GM19035 (cell line): ENCODE results near the gene CIAO2B.
"Not testable (repeated sequence)": the region's sequence is repeated elsewhere in the genome, so short reads cannot be mapped to it uniquely, and the experiment has no call there.

ENCODE experiments used
- ATAC-seq: cut with Tn5 transposase; IDR thresholded peaks from one replicate; pipeline ENCODE4 v1.9.1; 2021; ENCODE audit not compliant: unreplicated experiment

Gene CIAO2B

DNA sequence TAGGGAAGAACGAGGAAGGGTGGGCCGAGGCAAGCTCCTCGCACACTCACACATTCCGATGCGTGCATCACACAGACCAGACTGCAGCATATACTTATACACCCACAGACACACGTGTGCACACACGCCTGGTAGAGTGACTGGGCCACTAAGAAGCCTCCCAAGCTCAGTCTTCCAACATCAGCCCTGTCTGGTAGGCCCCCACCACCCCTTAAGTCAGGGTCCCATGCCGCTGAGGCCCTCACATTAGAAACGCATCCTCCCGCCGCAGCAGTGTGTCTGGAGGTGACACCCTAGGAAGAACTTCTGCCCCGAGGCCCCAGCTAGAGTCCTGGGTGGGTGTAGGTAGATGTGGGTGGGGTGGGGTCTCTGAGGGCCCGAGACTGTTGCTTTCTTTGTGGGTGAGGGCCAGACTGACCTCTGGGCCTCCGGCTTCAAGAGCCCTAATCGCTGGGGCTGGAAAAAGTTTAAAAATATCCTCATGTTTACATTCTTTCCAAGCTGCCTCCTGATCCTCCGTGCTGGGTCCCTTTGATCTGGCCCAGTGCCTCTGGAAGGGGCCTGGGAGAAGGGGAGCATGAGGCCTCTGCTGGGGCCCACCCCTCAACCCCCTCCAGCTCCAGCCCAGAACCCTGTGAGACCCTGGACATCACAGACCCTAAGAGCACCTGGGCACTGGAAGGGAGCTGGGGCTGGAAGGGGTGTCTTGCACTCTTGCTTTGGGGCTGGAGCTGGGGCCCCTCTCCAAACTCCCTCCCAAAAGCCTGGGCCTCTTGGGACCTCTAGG lies 29.2 kb downstream of the CIAO2B start:
- no peak for ATAC-seq

DNA sequence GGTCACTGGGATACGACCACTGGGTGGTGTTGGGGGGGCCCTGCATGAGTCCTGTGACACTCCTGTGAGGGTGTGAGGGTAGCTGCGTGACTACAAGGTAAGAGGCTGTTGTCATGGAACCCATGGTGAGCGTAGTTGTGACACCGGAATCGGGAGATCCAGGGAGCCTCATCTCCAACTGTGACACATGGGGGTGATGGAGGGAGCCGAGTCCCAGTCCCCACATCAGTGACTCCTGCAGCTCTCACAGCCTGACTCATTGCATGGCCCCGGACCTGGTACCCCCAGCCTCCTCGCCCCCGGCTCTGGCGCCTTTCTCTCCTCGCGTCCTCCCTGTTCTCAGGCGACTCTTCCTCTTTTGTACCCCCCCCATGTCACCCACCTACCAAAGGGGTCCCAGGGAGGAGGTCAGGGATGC lies 29.8 kb downstream of the CIAO2B start:
- ATAC-seq = no peak

DNA sequence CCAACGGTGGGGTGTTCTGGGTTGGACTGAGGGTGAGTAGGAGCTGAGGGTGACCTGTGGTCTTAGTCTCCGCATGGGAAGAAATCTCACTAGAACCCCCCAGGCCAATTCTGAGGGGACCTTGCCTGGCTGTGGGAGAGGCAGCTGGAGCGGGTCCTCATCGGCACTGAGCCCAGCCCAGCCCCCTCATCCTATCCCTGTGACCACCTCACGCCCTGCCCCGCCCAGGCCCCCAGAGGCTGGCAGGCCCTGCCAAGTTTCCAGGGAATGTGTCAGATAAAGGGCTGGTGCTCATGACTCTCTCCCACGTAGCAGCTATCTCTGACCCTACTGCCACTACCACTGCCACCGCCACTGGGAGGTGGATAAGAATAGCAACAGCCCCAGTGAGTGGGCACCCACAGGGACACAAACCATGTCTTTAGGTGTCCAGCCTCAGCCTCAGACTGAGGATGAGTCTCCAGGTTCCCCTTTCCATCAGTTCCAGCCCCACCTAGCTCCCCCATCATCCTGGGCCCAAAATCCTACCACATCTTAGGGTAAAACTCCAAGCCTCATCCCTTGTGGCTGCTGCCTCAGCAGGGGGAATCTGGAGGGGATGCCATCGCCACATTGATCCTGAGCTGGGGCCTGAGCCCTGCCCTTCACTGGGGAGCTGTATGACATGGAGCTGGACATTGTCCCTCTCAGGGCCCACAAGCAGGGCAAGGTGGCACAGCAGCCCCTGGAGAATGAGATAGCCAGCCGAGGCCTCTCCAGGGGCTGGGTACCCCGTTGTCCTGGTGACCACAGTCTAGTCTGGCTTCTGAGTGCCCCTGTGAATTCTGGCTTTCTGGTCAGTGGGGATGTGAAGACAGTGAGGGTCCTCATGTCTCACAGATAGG lies 30.4 kb downstream of the CIAO2B start:
- ATAC-seq = no peak

DNA sequence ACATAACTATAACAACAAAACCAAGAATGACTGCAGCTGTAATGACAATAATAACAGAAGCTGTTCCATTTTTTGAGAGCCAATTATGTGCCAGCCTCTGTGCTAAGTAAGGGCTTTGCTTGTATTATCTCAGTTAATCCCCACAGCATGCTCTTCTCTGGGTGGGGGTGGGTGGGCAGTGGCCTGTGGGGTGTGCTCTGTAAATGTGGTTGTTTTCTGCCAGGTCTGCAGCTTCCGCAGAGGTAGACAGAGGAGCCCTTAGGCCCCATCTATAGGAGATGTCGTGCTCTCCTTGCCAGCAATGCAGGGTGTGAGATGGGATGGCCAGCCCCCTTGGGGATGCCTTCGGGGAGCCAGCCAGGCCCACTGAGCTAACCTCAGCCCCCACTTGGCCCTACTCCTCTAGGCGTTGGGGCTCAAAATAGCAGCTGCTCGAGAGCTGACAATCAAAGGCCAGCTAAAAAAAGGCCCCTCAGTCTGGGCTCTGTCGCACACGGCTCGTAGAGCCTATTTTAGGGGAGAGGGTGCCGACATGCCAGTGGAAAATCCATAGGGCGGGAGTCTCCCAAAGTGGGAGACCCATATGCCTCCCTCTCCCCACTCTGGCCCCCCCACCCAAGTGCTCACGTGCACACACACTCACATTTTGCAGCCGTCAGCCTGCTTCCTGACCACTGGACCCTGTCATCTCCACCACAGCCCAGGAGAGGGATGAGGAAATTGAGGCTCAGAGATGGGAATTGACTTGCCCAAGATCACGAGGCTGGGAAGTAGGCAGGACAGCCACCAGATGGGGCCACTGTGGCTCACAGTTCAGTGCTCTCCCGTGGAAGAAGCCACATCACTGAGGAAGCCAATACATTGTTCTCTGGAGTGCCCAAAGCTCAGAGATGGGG lies 31.3 kb downstream of the CIAO2B start:
- no peak for ATAC-seq

DNA sequence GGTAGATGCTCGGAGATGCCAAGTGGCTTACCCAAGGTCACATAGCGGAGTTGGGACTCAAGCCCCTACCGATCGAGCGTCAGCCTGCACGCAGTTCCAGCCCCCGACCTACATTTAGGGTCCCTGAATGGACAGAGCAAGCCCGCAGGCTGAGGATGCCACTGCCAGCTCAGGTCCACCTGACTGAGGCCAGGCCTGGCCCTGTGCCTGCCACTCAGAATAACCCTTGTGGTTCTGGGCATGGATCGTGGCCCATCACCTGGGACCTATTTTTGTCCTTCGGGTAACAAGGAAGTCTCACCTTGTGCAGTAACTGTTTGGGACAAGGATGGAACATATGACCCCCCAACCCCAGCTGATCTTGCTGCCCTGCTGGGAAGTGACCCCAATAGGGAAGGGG lies 32.6 kb downstream of the CIAO2B start:
- no peak for ATAC-seq

DNA sequence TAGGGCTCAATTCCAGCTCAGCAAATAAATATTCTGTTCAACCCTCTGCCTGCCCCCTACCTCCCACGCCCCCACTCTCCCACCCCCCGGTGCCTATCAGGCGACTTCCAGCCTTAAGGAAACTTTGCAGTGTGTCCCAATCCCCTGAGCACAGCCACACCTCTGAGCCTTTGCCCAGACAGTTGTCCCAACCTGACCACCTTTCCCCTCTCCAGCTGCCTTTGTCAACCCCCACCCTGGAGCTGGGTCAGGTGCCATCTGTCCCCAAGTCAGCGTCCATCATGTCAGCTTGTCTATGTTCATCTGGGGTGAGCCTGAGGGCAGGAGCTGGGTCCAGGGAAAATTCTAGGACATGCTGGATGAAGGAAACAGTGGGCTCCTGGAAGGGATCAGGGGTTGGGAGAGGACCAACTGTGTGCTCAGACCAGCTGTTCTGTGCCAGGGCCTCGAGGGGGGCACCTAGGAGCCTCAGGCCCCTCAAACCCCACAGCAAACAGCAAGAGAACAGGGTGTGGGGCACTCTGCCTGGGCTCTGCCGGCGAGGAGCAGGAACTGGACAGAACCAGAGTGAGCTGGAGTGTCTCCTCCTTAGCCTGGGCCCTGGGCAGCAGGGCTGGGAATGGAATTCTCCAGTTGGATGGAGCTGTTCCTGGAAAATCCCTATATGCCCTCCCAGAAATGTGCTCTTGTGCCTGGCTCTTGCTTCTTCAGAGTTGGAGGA lies 33.3 kb downstream of the CIAO2B start:
- ATAC-seq = no peak

DNA sequence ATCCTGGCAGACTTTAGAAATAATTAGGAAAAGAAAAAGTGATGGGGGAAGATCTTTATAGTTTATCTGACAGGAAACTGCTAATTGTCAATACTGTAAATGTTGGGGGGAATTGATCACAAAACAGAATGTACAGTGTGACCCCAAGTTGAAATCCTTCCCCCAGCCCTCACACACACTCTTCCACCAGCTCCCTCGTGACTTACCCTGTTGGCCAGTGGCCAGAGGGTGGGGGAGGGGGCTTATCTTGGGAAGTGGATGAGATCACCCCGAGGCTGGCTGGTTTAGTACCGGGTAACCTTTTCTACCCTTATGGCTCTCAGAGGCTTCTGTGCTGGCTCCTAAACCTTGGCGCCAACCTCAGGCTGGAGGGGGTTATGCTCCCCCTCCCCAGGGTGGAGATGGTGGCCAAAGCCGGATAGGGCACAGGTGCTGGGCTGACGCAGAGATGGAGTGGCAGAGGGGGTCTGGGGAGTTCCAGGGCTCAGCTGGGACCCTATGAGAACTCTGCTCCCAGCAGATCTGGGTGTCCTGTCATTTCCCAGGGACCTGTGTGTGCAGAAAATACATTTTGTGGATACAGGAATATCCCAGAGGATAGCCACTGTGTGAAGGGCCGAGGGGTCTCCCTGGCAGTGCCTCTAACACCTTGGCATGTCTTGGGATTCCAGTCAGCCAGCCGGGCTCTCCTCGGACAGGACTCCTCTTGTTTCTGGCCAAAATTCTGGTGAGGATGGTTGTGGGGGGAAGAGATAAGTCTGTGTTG lies 34.1 kb downstream of the CIAO2B start:
- ATAC-seq = no peak

DNA sequence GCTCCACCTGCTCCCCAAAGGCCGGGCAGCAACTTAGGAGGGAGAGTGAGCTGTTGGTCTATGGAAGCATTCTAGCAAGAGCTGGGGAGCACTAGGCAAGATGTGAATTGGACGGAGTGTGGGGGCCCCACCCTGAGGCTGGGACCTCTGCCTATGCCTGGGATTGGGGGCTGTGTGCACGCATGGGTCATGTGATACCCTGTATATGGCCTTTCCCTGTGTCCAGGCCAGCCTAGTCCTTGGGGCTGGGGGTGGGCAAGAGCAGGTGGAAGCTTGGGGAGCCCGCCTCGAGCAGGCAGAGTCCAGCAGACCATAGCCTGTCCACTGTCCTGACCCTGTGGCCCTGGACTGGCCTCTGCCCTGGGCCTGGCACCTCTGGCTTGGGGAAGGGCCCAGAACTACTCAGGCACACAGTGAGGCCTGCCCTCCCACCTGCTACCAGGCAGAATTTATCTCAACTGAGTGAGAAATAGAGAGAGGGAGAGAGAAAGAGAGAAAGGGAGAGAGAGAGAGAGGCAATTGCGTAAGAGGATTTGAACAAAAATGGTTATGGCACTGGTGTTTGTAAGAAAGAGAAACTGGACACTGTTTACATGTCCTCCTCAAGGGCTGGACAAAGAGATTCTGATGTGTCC lies 34.8 kb downstream of the CIAO2B start:
- ATAC-seq = no peak

DNA sequence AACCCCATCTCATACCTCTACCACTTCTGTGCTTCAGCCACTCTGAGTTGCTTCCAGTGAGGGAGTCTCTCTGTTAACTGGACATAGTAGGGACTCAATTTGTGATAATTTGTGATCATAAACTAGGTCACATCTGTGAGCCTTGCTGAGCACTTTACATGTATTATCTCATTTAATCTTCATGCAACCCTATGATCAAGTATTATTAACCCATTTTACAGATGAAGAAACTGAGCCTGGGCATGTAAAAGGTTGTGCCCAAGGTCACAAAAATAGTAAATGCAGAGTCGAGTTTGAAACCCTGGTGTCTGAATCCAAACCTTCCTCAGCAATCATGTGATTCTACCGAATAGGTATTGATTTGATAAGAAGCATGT lies 35.3 kb downstream of the CIAO2B start:
- ATAC-seq = no peak

DNA sequence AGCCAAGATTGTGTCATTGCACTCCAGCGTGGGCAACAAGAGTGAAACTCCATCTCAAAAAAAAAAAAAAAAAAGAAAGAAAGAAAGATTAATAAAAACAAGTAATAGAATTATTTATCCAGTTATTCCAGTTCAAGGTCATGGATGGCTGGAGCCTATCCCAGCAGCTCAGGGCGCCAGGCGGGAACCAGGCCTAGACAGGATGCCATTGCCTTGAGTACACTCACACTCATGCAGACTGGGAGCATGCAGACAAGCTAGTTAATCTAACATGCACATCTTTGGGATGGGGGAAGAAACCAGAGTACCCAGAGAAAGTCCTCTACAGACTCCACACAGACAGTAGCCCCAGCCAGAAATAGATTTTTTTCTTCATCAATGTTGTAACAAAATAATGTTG lies 36.0 kb downstream of the CIAO2B start:
- no peak for ATAC-seq

DNA sequence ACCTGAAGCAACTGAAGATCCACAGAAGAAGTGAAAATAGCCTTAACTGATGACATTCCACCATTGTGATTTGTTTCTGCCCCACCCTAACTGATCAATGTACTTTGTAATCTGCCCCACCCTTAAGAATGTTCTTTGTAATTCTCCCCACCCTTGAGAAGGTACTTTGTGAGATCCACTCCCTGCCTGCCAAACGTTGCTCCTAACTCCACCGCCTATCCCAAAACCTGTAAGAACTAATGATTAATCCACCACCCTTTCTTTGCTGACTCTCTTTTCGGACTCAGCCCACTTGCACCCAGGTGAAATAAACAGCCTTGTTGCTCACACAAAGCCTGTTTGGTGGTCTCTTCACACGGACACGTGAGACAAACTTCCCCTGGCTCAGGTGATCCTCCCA lies 37.5 kb downstream of the CIAO2B start:
- not testable (repeated sequence) for ATAC-seq

DNA sequence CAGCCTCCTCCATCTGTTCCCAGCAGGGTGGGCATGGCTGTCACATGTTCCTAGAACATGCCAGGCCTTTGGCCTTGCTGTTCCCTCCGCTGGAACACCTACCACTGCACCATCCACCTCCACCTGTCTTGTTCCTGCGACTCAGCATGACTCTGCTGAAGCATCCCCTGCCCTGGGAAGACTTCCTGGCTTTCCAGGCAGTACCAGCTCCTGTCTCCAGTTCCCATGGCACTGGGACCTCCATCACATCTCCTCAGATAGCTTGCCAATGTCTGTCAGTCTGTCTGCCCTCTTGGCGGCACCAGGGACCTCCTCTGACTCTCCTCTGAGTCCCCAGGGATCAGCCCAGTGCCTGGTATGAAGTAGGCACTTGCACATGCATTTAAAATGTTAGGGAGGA lies 38.2 kb downstream of the CIAO2B start:
- ATAC-seq = no peak

DNA sequence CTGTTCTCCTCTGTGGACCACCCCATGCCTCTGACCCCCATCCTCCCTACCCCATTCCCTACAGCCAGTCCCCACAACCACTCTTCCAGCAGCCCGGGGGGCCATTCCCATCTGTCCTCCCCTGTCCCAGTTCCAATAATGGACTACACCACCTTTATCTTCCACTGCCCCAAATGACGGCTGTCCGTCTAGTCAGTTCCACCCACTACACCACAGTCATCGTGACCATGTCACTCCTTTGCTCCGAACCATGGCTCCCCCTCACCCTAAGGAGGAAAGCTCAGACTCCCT lies 38.6 kb downstream of the CIAO2B start:
- no peak for ATAC-seq

DNA sequence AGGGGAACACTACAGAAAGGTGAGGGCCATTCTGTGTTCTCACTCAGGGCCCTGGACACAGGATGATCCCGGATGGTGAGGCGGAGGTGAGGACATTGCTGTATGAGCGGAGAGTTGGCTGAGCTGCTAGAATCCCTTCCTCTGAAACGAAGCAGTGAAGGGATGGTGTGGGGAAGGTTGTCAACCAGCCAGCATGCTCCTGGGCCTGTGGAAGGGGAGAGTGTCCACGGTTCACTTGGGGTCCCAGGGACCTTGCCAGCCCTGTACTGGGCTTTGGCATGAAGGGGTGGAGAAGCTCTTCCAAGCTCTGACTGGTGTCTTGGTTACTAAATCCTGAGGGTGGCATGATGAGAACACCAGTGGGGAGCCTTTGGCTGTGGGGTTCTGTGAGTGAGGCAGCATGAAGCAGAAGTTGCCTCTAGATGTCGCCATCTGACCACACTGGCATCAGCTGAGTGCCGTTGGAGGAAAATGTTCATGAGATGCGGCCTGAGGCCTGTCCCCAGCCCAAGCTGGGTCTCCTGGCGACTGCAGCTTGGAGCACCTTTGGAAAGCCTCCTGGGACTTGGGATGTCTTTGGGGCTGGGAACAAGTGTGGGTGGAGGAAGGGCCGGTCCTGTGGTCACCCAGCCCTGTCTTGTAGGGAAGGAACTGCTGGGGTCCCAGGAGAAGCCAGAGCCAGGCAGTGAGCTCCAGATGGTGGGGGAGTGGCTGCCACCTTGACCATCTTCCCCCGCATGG lies 39.1 kb downstream of the CIAO2B start:
- no peak for ATAC-seq

DNA sequence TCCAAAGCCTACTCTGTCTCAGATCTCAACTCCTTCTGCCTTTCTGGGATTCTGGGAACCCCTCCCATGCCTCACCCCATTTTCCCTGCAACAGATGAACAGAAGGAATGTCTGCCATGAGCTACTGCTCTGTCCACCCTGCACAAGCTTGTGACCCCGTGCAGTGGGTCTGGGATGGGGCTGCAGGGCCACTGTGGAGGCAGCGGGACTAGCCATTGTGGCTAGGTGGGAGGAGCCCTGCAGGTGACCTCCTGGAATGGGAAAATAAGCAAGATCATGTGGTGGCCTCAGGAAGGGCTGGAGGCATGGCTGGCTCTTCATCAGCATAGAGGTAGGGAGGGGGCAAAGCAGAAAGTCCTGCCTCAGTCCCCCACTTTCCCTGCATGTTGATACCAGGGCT lies 40.1 kb downstream of the CIAO2B start:
- ATAC-seq = no peak

DNA sequence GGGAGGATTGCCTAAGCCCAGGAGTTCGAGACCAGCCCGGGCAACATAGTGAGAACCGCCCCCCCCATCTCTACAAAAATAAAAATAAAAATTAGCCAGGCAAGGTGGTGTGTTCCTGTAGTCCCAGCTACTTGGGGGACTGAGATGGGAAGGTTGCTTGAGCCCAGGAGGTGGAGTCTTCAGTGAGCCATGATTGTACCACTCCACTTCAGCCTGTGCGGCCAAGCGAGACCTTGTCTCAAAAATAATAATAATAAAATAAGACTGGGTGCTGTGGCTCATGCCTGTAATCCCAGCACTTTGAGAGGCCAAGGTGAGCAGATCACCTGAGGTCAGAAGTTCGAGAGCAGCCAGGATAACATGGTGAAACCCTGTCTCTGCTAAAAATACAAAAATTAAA lies 42.4 kb downstream of the CIAO2B start:
- no peak for ATAC-seq

DNA sequence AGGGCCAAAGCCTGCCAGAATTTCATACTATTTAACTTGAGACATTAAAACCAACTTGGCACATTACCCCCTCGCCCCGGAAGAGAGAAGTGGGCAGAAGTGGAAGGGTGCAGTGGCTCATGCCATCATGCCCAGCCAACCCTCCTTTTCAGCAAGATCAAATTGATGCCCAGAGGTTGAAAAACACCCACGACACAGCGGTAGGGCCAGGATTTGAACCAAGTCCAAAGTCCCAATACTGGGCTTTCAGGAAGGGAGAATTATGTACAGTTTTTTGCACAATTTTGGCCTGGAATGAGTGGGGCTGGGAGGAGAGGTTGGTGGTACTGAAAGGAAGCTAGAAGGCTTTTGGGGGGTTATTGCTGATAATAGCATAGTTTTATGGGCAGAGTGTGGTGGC lies 42.8 kb downstream of the CIAO2B start:
- no peak for ATAC-seq

DNA sequence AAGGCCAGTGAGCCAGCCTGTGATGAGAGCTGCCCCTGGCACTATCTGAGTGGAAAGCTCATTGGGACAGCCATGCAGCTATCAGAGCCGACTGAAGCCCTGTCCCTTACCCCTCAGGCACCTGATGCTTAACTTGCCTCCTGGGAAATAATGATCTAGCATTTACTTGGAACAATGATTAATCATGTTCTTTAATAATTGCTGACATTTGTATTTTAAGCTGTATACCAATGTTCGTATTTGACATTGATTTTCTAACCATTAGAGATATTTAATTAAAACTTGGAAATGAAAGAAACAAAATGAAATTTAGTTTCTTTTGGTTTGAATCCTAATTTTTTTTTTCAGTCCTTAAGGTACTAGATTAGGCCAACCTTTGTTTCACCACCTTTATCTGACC lies 43.4 kb downstream of the CIAO2B start:
- ATAC-seq = no peak

DNA sequence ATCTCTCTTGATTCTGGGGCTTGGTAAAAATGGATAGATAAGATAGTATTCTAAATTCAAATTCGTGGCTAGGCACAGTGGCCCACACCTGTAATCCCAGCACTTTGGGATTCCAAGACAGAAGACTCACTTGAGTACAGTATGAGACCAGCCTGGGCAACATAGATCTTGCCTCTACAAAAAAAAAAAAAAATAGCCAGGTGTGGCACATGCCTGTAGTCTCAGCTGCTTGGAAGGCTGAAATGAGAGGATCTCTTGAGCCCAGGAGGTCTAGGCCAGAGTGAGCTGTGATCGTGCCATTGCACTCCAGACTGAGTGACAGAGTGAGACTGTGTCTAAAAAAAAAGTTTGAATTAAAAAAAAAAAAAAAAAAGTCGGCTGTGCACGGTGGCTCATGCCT lies 44.6 kb downstream of the CIAO2B start:
- no peak for ATAC-seq
